HCT116 (cell line): ENCODE measurements around the gene SPINK5. TPM values are rescaled to one million over a fixed set of nuclear protein-coding genes. Genes with fewer than 3 reads are reported as not detected.

ENCODE experiments used
- ATAC-seq: fragments of 200-7000 bp; cut with Tn5 transposase; 2 replicates; pipeline ENCODE4 v1.9.1; 2020; ENCODE audit warnings: mild to moderate bottlenecking, moderate library complexity
- BruUV-seq: library from RNA; stranded (reverse); fragments of 400-500 nt; replicated peaks from 2 replicates; lab custom pipeline; 2021; lab: Mats Ljungman, UMichigan
- CTCF ChIA-PET: fragments of 300-600 bp; sonication (Branson Sonifier 250); formaldehyde crosslinking; loops from one replicate; lab custom pipeline; 2021; ENCODE audit warnings: antibody characterized with exemption; lab: Charles Lee
- POLR2A ChIA-PET: fragments of 300-600, 350-600 bp; sonication (Branson Sonifier 250); formaldehyde crosslinking; loops from one replicate; lab custom pipeline; 2021; ENCODE audit warnings: antibody characterized with exemption; lab: Charles Lee
- RAD21 ChIA-PET, 2 experiments: fragments of 300-600 bp; sonication (Branson Sonifier 250); formaldehyde crosslinking; loops; one replicate each; lab custom pipeline; 2023; ENCODE audit warnings: low total read pairs in 2 of 2; ENCODE audit not compliant: uncharacterized antibody in 2 of 2, unreplicated experiment in 2 of 2, low non-redundant PET in 1 of 2; lab: Charles Lee
- DNase-seq: peaks from one replicate; pipeline ENCODE4 v3.0.0-alpha.2; 2010; ENCODE audit warnings: low read depth, low spot score
- H2AFZ ChIP-seq: fragments of 200-600 bp; shearing (Covaris generic), sonication (generic); 2 replicates; pipeline ENCODE4 v1.6.1; 2017; ENCODE audit warnings: low read depth, mixed run types, mixed read lengths, antibody characterized with exemption, low read length; ENCODE audit not compliant: poor library complexity, severe bottlenecking
- H3K27ac ChIP-seq: 2 replicates; pipeline ENCODE4 v1.5.1; 2012; ENCODE audit warnings: low read depth, low read length
- H3K27me3 ChIP-seq: fragments of 200-600 bp; sonication (generic); 2 replicates; pipeline ENCODE4 v1.6.1; 2016; ENCODE audit warnings: mixed run types, low read length, mixed read lengths; ENCODE audit not compliant: insufficient read depth
- H3K36me3 ChIP-seq, 2 experiments: fragments of 200-500 bp in 1 of 2; fragments of 200-600 bp in 1 of 2; sonication (Bioruptor generic) in 1 of 2; sonication (generic) in 1 of 2; 2 replicates each; pipeline versions ENCODE4 v1.5.1 to v1.6.1; 2014 to 2016; ENCODE audit warnings: low read length in 2 of 2, inconsistent platforms in 1 of 2, mixed read lengths in 1 of 2, mixed run types in 1 of 2; ENCODE audit not compliant: insufficient read depth in 2 of 2, control insufficient read depth in 1 of 2
- H3K4me1 ChIP-seq, 2 experiments: fragments of 200-600 bp in 1 of 2; sonication (generic) in 1 of 2; 2 replicates each; pipeline versions ENCODE4 v1.5.1 to v1.6.1; 2012 to 2017; ENCODE audit warnings: low read length in 2 of 2, inconsistent platforms in 1 of 2, mild to moderate bottlenecking in 1 of 2, mixed read lengths in 1 of 2, mixed run types in 1 of 2, moderate library complexity in 1 of 2; ENCODE audit not compliant: insufficient read depth in 2 of 2, control insufficient read depth in 1 of 2
- H3K4me2 ChIP-seq: fragments of 200-600 bp; sonication (generic); 2 replicates; pipeline ENCODE4 v1.6.1; 2017; ENCODE audit warnings: mixed run types, low read length, mixed read lengths
- H3K4me3 ChIP-seq, 2 experiments: fragments of 200-600 bp in 1 of 2; sonication (generic) in 1 of 2; replicated peaks in 1 of 2; 2 replicates each; pipeline ENCODE4 v1.5.1; 2011 to 2016; ENCODE audit warnings: low read length in 2 of 2, control low read depth in 1 of 2, low read depth in 1 of 2, mild to moderate bottlenecking in 1 of 2, mixed read lengths in 1 of 2, mixed run types in 1 of 2
- H3K79me2 ChIP-seq: fragments of 200-600 bp; sonication (generic); 2 replicates; pipeline ENCODE4 v1.6.1; 2017; ENCODE audit warnings: mild to moderate bottlenecking, mixed run types, low read length, moderate library complexity, mixed read lengths; ENCODE audit not compliant: insufficient read depth
- H3K9ac ChIP-seq: fragments of 200-600 bp; sonication (generic); 2 replicates; pipeline ENCODE4 v1.6.1; 2016; ENCODE audit warnings: low read length, mixed read lengths
- H3K9me2 ChIP-seq: fragments of 200-600 bp; sonication (generic), shearing (Covaris generic); 2 replicates; pipeline ENCODE4 v1.6.1; 2017; ENCODE audit warnings: mixed run types, mild to moderate bottlenecking, moderate library complexity; ENCODE audit not compliant: insufficient read depth
- H3K9me3 ChIP-seq, 2 experiments: fragments of 200-500 bp in 1 of 2; fragments of 200-600 bp in 1 of 2; sonication (Bioruptor generic) in 1 of 2; sonication (generic) in 1 of 2; 2 replicates each; pipeline ENCODE4 v1.6.1; 2014 to 2017; ENCODE audit warnings: low read length in 2 of 2, mixed read lengths in 2 of 2, inconsistent platforms in 1 of 2, low read depth in 1 of 2, mild to moderate bottlenecking in 1 of 2, mixed run types in 1 of 2, moderate library complexity in 1 of 2; ENCODE audit not compliant: control insufficient read depth in 1 of 2, insufficient read depth in 1 of 2
- H4K20me1 ChIP-seq: fragments of 200-600 bp; sonication (generic), shearing (Covaris generic); 2 replicates; pipeline ENCODE4 v1.6.1; 2017; ENCODE audit warnings: mixed run types, mild to moderate bottlenecking, moderate library complexity; ENCODE audit not compliant: insufficient read depth
- CBX3 ChIP-seq: IDR thresholded peaks from 2 replicates; pipeline ENCODE4 v1.6.1; 2012; ENCODE audit warnings: low read depth
- CEBPB ChIP-seq: IDR thresholded peaks from 2 replicates; pipeline ENCODE4 v1.6.1; 2012; ENCODE audit warnings: low read depth
- CTCF ChIP-seq, 3 experiments: fragments of 200-600 bp in 1 of 3; sonication (generic) in 1 of 3; IDR thresholded peaks in 2 of 3; conservative IDR thresholded peaks in 1 of 3; 2 replicates each; pipeline ENCODE4 v1.5.1; 2012 to 2017; ENCODE audit warnings: low read depth in 2 of 3, low read length in 2 of 3, antibody characterized with exemption in 1 of 3, borderline replicate concordance in 1 of 3, control low read depth in 1 of 3, mild to moderate bottlenecking in 1 of 3, mixed read lengths in 1 of 3, mixed run types in 1 of 3, moderate library complexity in 1 of 3; ENCODE audit not compliant: insufficient read depth in 1 of 3
- EGR1 ChIP-seq: IDR thresholded peaks from 2 replicates; pipeline ENCODE4 v1.6.1; 2012; ENCODE audit warnings: low read depth
- EZH2 ChIP-seq: fragments of 200-600 bp; sonication (generic); IDR thresholded peaks from 2 replicates; pipeline ENCODE4 v1.6.1; 2017; ENCODE audit warnings: antibody characterized with exemption, mixed run types
- EZH2phosphoT487 ChIP-seq: fragments of 200-600 bp; IDR thresholded peaks from 2 replicates; pipeline ENCODE4 v1.6.1; 2018; ENCODE audit warnings: antibody characterized with exemption, borderline replicate concordance
- FOSL1 ChIP-seq: IDR thresholded peaks from 2 replicates; pipeline ENCODE4 v1.6.1; 2012; ENCODE audit warnings: low read depth
- JUND ChIP-seq: IDR thresholded peaks from 2 replicates; pipeline ENCODE4 v1.6.1; 2012
- POLR2A ChIP-seq: IDR thresholded peaks from 2 replicates; pipeline ENCODE4 v1.7.0; 2011; ENCODE audit warnings: borderline replicate concordance; ENCODE audit not compliant: insufficient read depth, insufficient read length; ENCODE audit errors: extremely low read depth
- POLR2AphosphoS5 ChIP-seq: IDR thresholded peaks from 2 replicates; pipeline ENCODE4 v1.6.1; 2011; ENCODE audit warnings: mild to moderate bottlenecking, low read depth, low read length, moderate library complexity
- REST ChIP-seq: IDR thresholded peaks from 2 replicates; pipeline ENCODE4 v1.6.1; 2012; ENCODE audit warnings: low read depth
- SIN3A ChIP-seq: IDR thresholded peaks from 2 replicates; pipeline ENCODE4 v1.6.1; 2012; ENCODE audit warnings: low read depth
- SP1 ChIP-seq: IDR thresholded peaks from 2 replicates; pipeline ENCODE4 v1.6.1; 2012; ENCODE audit warnings: low read depth
- SRF ChIP-seq: IDR thresholded peaks from 2 replicates; pipeline ENCODE4 v1.6.1; 2012; ENCODE audit warnings: low read depth
- TCF7L2 ChIP-seq: IDR thresholded peaks from 2 replicates; pipeline ENCODE4 v1.7.0; 2011; ENCODE audit warnings: borderline replicate concordance, inconsistent platforms; ENCODE audit not compliant: insufficient read depth, insufficient read length; ENCODE audit errors: extremely low read depth
- ZFX ChIP-seq: fragments of 450-650 bp; IDR thresholded peaks from 2 replicates; pipeline ENCODE4 v1.6.1; 2017
- ZNF274 ChIP-seq: fragments of 200-500 bp; sonication (Bioruptor generic); IDR thresholded peaks from 2 replicates; pipeline ENCODE4 v1.6.1; 2014; ENCODE audit warnings: mild to moderate bottlenecking, low read depth, low read length, inconsistent platforms
- intact Hi-C: fragments of 100-400 bp; cut with micrococcal nuclease; formaldehyde crosslinking; loops from 2 replicates; pipeline ENCODE4 v1.10.0; 2022
- total RNA-seq: library from RNA; stranded (reverse); gene quantifications from one replicate; pipeline ENCODE4 v1.2.1, GENCODE V29; 2021; ENCODE audit not compliant: unreplicated experiment
- TF ChIP-seq, protein P1 (sequence below): IDR thresholded peaks from 2 replicates; pipeline ENCODE4 v1.6.1; 2011; ENCODE audit warnings: mild to moderate bottlenecking, low read length, moderate library complexity; ENCODE audit not compliant: insufficient replicate concordance; ENCODE audit errors: extremely low read depth
- TF ChIP-seq, protein P2 (sequence below): IDR thresholded peaks from 2 replicates; pipeline ENCODE4 v1.6.1; 2012

SPINK5 gene
- total RNA-seq, 1 experiment from 2014 or later: not detected

DNA sequence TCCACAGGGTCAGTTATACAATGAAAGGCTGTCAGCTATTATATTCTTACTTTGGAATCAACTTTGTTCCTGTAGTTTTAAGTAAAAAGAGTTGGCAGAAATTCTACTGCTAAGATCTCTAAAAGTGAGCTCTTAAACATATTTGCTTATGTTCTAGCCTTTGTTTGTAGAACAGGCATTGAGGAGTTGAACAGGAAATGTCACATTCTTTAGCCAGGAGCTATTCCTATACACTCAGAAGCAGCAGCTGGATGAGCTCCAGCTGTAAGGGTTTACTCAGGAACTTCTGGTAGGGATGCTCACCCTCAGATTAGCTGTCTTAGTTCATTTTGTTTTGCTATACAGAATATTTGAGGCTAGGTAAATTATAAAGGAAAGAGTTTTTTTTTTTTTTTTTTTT is 82.1 kb downstream of the SPINK5 start:
- no peaks in the 10 kb centered on the region for H4K20me1 ChIP-seq
- ATAC-seq: no peak
- no peak overlapping the region for H3K27ac ChIP-seq
- H3K9ac ChIP-seq: no peak overlapping the region
- no peaks in the 10 kb centered on the region for H3K79me2 ChIP-seq
- H3K9me3 ChIP-seq: no peaks in the 10 kb centered on the region
- peaks cover 4% of the 10 kb centered on the region for H3K27me3 ChIP-seq
- no peak overlapping the region for H2AFZ ChIP-seq
- H3K9me2 ChIP-seq: no peaks in the 10 kb centered on the region
- no peaks in the 10 kb centered on the region for H3K36me3 ChIP-seq
- intact Hi-C loops: no loop called here
- BruUV-seq: no TSS peak
- no peak overlapping the region for H3K4me3 ChIP-seq
- H3K4me2 ChIP-seq: no peak overlapping the region
- H3K4me1 ChIP-seq: no peaks in the 10 kb centered on the region
- RAD21 ChIA-PET: no interaction called here
- CTCF ChIA-PET: no interaction called here
- no peak for TF ChIP-seq ZNF274
- TF ChIP-seq POLR2AphosphoS5: no peak
- TF ChIP-seq JUND: no peak
- no peak for TF ChIP-seq CEBPB
- TF ChIP-seq, protein P1, sequence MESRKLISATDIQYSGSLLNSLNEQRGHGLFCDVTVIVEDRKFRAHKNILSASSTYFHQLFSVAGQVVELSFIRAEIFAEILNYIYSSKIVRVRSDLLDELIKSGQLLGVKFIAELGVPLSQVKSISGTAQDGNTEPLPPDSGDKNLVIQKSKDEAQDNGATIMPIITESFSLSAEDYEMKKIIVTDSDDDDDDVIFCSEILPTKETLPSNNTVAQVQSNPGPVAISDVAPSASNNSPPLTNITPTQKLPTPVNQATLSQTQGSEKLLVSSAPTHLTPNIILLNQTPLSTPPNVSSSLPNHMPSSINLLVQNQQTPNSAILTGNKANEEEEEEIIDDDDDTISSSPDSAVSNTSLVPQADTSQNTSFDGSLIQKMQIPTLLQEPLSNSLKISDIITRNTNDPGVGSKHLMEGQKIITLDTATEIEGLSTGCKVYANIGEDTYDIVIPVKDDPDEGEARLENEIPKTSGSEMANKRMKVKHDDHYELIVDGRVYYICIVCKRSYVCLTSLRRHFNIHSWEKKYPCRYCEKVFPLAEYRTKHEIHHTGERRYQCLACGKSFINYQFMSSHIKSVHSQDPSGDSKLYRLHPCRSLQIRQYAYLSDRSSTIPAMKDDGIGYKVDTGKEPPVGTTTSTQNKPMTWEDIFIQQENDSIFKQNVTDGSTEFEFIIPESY: no peak
- TF ChIP-seq EGR1: no peak
- no peak for TF ChIP-seq SP1
- TF ChIP-seq POLR2A: no peak
- no peak for TF ChIP-seq TCF7L2
- TF ChIP-seq, protein P2, sequence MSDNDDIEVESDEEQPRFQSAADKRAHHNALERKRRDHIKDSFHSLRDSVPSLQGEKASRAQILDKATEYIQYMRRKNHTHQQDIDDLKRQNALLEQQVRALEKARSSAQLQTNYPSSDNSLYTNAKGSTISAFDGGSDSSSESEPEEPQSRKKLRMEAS: no peak
- TF ChIP-seq FOSL1: no peak
- no peak for TF ChIP-seq ZFX
- TF ChIP-seq CBX3: no peak
- TF ChIP-seq REST: no peak
- no peak for TF ChIP-seq EZH2phosphoT487
- no peak for TF ChIP-seq SRF
- TF ChIP-seq SIN3A: no peak
- TF ChIP-seq EZH2: no peak
- TF ChIP-seq CTCF (IDR thresholded peaks at IDR 0.05 in 2 of 3, conservative IDR thresholded peaks at IDR 0.05 in 1 of 3; ENCODE audit: borderline replicate concordance in 1 of 3, insufficient read depth in 1 of 3, low read depth in 2 of 3, low read length in 2 of 3): no peak
- TF ChIP-seq, all 23 proteins: peak for 0
- POLR2A ChIA-PET: no interaction called here
- DNase-seq: no peak
